ENCODE data around the gene SPSB2.

Gene SPSB2

GRCh38 chr12:6846316-6846869 lies 26.7 kb downstream of the SPSB2 start:
- Histone ChIP-seq H4K20me1 (ENCODE audit: insufficient read depth) (no peaks in the 10 kb centered on the region), H3K27me3 (ENCODE audit: insufficient read depth, low read depth) (no peaks in the 10 kb centered on the region), H3K4me2 (no peak overlapping the region), H3K36me3 (ENCODE audit: insufficient read depth) (no peaks in the 10 kb centered on the region), H3K4me1 (ENCODE audit: low read depth, poor library complexity, severe bottlenecking) (peaks cover 13% of the 10 kb centered on the region), H3K4me3 (IDR thresholded peaks at IDR 0.05; ENCODE audit: insufficient read depth, low read depth, low read length) (no peak overlapping the region), H3K79me2 (ENCODE audit: insufficient read depth, low read depth) (peaks cover 19% of the 10 kb centered on the region), H3K9ac (no peak overlapping the region), H3K27ac (no peak overlapping the region), H2AFZ (ENCODE audit: low read depth) (no peak overlapping the region)
- no peak for TF ChIP-seq CTCF (conservative IDR thresholded peaks at IDR 0.05; ENCODE audit: low read depth, low read length)

DNA sequence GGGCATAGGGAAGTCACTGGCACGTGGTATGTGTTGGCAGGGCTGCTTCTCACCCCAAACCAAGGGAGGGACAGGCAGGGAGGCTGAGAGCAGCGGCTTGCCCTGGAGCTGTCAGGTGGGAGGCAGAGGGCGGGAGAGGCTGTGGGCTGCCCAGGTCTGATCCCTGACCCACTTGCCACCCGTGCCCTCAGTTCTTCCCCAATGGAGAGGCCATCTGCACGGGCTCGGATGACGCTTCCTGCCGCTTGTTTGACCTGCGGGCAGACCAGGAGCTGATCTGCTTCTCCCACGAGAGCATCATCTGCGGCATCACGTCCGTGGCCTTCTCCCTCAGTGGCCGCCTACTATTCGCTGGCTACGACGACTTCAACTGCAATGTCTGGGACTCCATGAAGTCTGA lies 27.7 kb downstream of the SPSB2 start:
- no peaks in the 10 kb centered on the region for H3K36me3 ChIP-seq (ENCODE audit: insufficient read depth)
- no peaks in the 10 kb centered on the region for H4K20me1 ChIP-seq (ENCODE audit: insufficient read depth)

GRCh38 chr12:6843118-6843902 lies 29.8 kb downstream of the SPSB2 start:
- no peak overlapping the region for H3K4me3 ChIP-seq (IDR thresholded peaks at IDR 0.05; ENCODE audit: insufficient read depth, low read depth, low read length)
- peaks cover 10% of the 10 kb centered on the region for H3K4me1 ChIP-seq (ENCODE audit: low read depth, poor library complexity, severe bottlenecking)
- no peak overlapping the region for H3K9ac ChIP-seq
- no peak overlapping the region for H3K27ac ChIP-seq
- H3K4me2 ChIP-seq: no peak overlapping the region
- no peak overlapping the region for H2AFZ ChIP-seq (ENCODE audit: low read depth)
- no peaks in the 10 kb centered on the region for H3K27me3 ChIP-seq (ENCODE audit: insufficient read depth, low read depth)
- H3K79me2 ChIP-seq (ENCODE audit: insufficient read depth, low read depth): no peaks in the 10 kb centered on the region
- no peaks in the 10 kb centered on the region for H4K20me1 ChIP-seq (ENCODE audit: insufficient read depth)
- no peaks in the 10 kb centered on the region for H3K36me3 ChIP-seq (ENCODE audit: insufficient read depth)
- TF ChIP-seq CTCF (conservative IDR thresholded peaks at IDR 0.05; ENCODE audit: low read depth, low read length): no peak

More for the DNA sequence above, 27.7 kb downstream of the SPSB2 start:
- H3K4me3 ChIP-seq (IDR thresholded peaks at IDR 0.05; ENCODE audit: insufficient read depth, low read depth, low read length): no peak overlapping the region
- peaks cover 11% of the 10 kb centered on the region for H3K4me1 ChIP-seq (ENCODE audit: low read depth, poor library complexity, severe bottlenecking)
- no peaks in the 10 kb centered on the region for H3K27me3 ChIP-seq (ENCODE audit: insufficient read depth, low read depth)
- no peak overlapping the region for H3K27ac ChIP-seq
- no peak overlapping the region for H3K4me2 ChIP-seq
- H3K79me2 ChIP-seq (ENCODE audit: insufficient read depth, low read depth): peaks cover 12% of the 10 kb centered on the region
- H2AFZ ChIP-seq (ENCODE audit: low read depth): no peak overlapping the region
- TF ChIP-seq CTCF (conservative IDR thresholded peaks at IDR 0.05; ENCODE audit: low read depth, low read length): no peak
- no peak overlapping the region for H3K9ac ChIP-seq

DNA sequence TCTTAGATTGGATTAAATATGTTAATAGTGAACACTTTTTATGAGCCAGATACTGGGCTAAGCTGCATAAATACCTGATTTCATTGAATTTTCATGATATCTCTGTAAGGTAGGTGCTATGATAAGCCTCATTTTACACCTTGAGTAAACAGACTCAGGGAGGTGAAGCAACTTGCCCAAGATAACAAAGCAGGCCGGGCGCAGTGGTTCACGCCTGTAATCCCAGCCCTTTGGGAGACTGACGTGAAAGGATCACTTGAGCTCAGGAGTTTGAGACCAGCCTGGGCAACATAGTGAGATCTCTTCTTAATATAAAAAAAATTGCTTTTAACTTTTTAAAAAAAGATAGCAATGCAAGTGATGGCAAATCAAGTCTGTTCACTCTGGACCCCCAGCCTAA lies 31.0 kb downstream of the SPSB2 start:
- peaks cover 10% of the 10 kb centered on the region for H3K4me1 ChIP-seq (ENCODE audit: low read depth, poor library complexity, severe bottlenecking)
- H3K4me2 ChIP-seq: no peak overlapping the region
- no peaks in the 10 kb centered on the region for H4K20me1 ChIP-seq (ENCODE audit: insufficient read depth)
- no peak for TF ChIP-seq CTCF (conservative IDR thresholded peaks at IDR 0.05; ENCODE audit: low read depth, low read length)
- no peak overlapping the region for H3K27ac ChIP-seq
- no peaks in the 10 kb centered on the region for H3K27me3 ChIP-seq (ENCODE audit: insufficient read depth, low read depth)
- H3K36me3 ChIP-seq (ENCODE audit: insufficient read depth): no peaks in the 10 kb centered on the region
- H2AFZ ChIP-seq (ENCODE audit: low read depth): no peak overlapping the region
- H3K9ac ChIP-seq: no peak overlapping the region
- H3K79me2 ChIP-seq (ENCODE audit: insufficient read depth, low read depth): no peaks in the 10 kb centered on the region
- H3K4me3 ChIP-seq (IDR thresholded peaks at IDR 0.05; ENCODE audit: insufficient read depth, low read depth, low read length): no peak overlapping the region

Measured in KMS-11 (cell line).